MG63 (cell line): ENCODE measurements around the gene TPSG1. TPM values are rescaled to one million over a fixed set of nuclear protein-coding genes. Genes with fewer than 3 reads are reported as not detected.
A peak's percentile ranks its signal among the peaks of the same experiment; 100 is the strongest.

Experiments used
- DNase-seq: peaks from one replicate; pipeline ENCODE4 v3.0.0-alpha.2; 2020
- H3K27me3 ChIP-seq: fragments of 250-450 bp; sonication (Bioruptor Pico); 2 replicates; pipeline ENCODE4 v1.5.1; 2020; ENCODE audit warnings: mild to moderate bottlenecking, moderate library complexity
- H3K36me3 ChIP-seq: fragments of 250-450 bp; sonication (Bioruptor Pico); 2 replicates; pipeline ENCODE4 v1.5.1; 2020; ENCODE audit warnings: mild to moderate bottlenecking, moderate library complexity
- H3K4me3 ChIP-seq: fragments of 250-450 bp; sonication (Bioruptor Pico); 2 replicates; pipeline ENCODE4 v1.5.1; 2020; ENCODE audit warnings: mild to moderate bottlenecking, moderate library complexity
- H3K9me3 ChIP-seq: fragments of 250-450 bp; sonication (Bioruptor Pico); 2 replicates; pipeline ENCODE4 v1.5.1; 2020; ENCODE audit warnings: mild to moderate bottlenecking, moderate library complexity
- total RNA-seq: library from RNA; depleted of rRNA; stranded (reverse); fragments of >200 nt; shearing (Covaris generic); gene quantifications from 2 replicates; pipeline ENCODE4 v1.2.3, GENCODE V29; 2014; ENCODE audit warnings: low replicate concordance

Gene TPSG1
- total RNA-seq, 1 experiment from 2014 or later, result 1.7 TPM

DNA sequence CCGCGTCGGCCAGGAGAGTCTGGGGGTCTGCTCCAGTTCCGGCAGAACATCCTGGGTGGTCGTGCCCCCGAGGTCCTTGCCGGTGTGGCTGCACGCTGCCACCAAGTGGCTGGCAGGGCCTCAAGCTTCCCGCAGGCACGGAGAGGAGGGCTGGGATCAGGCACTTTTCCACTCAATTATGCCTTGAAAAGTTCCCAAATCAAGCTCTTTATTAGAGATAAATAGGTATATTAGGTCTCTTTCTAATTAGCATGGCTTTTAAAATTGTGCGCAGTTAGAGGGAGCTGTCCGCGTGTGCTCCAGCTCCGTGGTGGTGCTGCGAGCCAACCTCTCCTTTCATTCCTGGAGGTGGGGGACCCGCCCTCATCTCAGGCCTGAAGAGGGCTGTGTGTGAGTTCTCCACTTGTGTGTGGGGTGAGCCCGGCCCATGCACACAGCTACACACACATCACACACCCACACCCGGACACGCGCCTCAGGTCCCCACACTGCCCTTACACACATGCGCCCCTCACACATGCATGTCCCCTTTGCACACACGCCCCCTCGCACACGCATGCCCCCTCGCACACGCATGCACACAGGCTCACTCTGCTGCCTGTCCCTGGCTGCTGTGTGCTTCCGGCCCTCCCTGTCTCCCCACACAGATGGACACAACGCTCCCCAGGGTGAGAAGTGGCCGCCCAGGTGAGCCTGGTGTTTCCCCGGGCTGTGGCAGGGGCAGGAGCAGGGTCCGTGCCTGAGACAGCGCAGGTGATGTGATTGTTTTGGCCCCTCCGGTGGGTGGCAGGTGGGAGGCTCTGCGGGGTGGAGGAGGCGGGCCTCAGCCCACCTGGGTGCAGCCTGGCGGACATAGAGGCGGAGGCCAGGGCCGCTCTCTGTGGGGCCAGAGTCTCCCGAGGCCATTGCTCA, 43.4 kb downstream of the TPSG1 start:
- Histone ChIP-seq H3K36me3 (no peaks in the 10 kb centered on the region), H3K4me3 (no peak overlapping the region), H3K27me3 (no peaks in the 10 kb centered on the region), H3K9me3 (no peaks in the 10 kb centered on the region)
- no peak for DNase-seq

DNA sequence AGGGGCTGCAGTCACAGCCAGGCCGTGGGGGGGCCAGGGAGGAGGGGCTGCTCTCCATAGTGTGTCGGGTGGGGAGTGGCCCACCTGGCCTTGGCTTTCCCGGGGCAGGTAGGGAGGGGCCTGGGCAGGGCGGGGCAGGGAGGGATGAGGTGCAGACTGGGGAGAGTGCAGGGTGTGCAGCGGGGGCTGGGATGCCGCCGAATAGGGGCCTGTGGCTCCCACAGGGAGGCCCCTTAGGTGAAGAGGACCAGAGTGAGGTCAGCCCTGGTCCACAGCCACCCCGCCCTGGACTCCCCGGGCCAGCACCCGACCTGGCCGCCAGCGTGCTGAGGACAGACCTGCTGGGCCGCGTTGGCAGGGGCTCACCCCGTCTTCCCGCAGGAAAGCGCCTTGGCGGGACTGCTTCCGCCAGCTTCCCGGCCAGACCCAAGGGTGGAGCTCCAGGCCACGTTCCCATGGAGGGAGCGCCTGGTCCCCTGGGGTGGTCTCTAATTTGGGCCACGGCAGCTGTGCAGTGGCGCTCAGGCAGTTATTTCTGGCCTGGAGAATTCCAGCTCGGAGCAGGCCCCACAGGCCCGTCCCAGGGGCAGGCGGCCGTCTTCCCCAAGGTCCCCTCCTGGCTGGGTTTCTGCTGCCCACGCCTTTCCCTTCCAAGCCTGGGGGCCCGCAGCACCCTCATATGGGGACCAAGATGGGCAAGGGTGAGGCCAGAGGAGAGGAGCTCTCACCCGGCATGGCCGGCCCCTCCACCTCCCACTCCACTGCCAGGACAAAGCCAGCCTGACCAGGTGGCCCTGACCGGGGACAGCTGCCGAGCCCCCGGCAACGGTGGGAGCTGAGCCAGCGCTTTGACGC, 44.3 kb downstream of the TPSG1 start:
- no peak for DNase-seq
- Histone ChIP-seq H3K36me3 (no peaks in the 10 kb centered on the region), H3K27me3 (no peaks in the 10 kb centered on the region), H3K9me3 (no peaks in the 10 kb centered on the region), H3K4me3 (no peak overlapping the region)

DNA sequence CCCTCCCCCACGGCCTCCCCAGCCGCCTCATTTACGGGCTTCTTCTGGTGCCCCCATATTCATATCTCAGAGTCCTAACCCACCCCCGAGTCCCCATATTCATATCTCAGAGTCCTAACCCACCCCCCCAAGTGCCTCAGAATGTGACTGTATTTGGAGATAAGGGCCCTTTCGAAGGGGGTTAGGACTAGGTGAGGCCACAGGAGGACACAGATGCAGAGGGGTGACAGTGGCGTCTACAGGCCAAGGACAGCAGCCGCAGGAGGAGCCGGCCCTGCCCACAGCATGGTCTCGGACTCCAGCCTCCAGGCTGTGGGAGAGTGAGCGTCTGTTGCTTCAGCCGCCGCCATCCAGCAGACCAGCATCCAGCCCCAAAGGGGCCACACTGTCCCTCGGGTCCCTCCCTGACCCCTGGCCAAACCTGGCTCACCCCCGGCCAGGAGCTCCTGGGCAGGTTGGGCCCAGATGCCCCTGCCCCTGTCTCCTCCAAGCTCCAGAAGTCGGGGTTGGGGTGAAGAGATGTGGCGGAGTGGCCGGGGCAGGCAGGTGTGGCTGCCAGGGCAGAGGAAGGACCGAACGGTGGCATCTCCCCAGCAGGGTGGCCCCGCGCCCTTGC, 46.7 kb downstream of the TPSG1 start:
- Histone ChIP-seq H3K4me3 (no peak overlapping the region), H3K36me3 (no peaks in the 10 kb centered on the region)
- DNase-seq, result no peak

DNA sequence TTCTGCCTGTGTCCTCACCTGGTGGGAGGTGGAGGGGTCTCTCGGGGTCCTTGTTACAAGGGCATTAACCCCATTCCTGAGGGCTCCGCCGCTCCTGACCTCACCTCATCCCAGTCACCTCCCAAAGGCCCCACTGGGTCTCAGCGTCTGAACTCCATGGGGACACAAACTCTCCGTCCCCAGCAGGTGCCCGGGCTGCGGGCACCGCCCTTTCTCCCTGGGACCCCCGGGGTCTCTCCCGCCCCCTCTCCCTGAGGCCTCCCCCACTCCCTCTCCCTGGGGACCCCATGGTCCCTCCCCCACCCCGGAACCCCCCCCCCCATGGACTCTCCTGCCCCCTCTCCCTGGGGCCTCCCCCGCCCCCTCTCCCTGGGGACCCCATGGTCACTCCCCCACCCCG, 47.3 kb downstream of the TPSG1 start:
- no peak for DNase-seq
- Histone ChIP-seq H3K36me3 (no peaks in the 10 kb centered on the region), H3K4me3 (no peak overlapping the region), H3K9me3 (no peaks in the 10 kb centered on the region), H3K27me3 (no peaks in the 10 kb centered on the region)

More for the DNA sequence above, 46.7 kb downstream of the TPSG1 start:
- Histone ChIP-seq H3K9me3 (no peaks in the 10 kb centered on the region), H3K27me3 (no peaks in the 10 kb centered on the region)

DNA sequence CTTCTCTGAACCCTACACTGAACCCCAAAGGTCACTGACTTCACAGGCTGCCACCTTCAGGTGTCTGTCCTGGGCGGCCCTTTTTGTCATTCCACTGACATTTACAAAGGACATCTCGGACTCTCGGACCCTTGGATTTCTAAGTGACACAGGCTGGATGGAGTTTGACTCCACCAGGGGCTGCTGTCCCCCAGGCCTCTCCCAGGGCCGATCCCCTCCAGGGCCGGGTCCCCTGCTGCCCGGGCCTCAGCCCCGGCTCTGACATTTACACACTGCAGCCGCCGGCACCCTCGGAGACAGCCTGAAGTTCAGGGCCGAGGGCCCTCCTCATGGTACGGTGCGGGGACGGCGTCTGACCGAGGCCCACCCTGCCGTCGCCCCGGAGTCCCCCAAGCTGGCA, 48.0 kb downstream of the TPSG1 start:
- H3K27me3 ChIP-seq, result no peaks in the 10 kb centered on the region
- H3K9me3 ChIP-seq, result no peaks in the 10 kb centered on the region
- H3K4me3 ChIP-seq, result no peak overlapping the region
- DNase-seq, result no peak
- no peaks in the 10 kb centered on the region for H3K36me3 ChIP-seq

DNA sequence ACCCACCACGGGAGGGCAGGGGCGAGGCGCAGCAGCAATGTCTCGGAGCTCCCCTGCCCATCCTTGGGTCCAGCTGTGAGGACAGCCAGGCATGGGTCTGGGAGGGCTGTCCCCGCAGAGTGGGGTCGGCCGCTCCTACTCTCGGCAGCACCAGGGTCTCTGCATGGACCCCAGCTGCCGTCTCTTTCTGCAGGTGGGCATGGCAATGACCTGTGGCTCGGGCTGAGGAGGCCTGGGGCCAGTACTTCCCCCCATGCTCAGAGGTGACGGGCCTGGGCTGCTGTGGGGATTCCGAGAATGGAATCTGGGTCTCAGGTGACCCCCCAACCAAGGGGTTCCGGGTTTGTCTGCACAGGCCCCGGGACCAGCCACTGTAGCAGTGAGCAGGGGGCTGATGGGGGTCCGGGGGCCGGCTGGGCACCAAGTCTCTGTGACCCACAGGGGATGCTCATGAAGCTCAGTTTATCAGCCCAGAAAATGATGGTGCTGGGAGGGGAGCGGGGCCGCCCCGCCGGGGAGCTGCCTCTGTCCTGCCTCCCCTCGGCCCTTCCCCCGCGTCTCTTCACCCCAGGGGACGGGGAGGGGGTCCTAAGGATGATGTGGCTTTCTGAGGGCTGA, 48.7 kb downstream of the TPSG1 start:
- Histone ChIP-seq H3K27me3 (no peaks in the 10 kb centered on the region), H3K36me3 (no peaks in the 10 kb centered on the region), H3K4me3 (no peak overlapping the region), H3K9me3 (no peaks in the 10 kb centered on the region)
- DNase-seq, result no peak

DNA sequence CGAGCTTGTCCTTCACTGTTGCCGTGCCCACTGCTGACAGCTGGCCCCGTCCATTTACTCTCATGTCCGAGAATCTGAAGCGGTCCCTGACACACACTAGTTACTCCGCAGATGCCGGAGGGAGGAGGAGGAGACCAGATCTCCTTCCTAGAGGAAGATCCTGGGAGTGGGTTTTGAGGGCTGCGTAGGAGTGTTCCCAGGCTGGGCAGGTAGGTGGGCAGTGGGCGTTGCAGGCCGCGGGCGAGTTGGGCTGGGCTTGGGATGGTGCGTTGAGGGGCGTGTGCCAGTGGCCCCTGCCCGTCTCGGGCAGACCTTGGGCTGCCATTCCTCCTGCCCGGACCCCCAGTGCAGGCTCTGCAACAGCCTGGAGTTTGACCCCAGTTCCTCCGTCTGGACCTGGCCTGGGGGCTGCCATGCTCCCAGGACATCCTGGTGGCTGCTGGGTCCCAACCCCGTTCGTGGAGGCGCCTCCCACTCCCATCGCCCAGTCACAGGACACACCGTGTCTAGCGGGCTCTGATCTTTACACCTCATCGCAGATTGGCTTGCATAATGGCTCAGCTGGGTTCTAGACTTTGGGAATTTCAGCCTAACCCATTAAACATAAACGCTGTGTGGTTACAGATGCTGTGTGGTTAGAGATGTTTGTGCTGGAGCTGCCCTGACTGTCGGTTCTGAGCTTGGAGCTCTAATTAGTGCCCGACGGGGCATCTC, 49.3 kb downstream of the TPSG1 start:
- Histone ChIP-seq H3K4me3 (no peak overlapping the region), H3K36me3 (no peaks in the 10 kb centered on the region), H3K27me3 (no peaks in the 10 kb centered on the region), H3K9me3 (no peaks in the 10 kb centered on the region)
- no peak for DNase-seq

DNA sequence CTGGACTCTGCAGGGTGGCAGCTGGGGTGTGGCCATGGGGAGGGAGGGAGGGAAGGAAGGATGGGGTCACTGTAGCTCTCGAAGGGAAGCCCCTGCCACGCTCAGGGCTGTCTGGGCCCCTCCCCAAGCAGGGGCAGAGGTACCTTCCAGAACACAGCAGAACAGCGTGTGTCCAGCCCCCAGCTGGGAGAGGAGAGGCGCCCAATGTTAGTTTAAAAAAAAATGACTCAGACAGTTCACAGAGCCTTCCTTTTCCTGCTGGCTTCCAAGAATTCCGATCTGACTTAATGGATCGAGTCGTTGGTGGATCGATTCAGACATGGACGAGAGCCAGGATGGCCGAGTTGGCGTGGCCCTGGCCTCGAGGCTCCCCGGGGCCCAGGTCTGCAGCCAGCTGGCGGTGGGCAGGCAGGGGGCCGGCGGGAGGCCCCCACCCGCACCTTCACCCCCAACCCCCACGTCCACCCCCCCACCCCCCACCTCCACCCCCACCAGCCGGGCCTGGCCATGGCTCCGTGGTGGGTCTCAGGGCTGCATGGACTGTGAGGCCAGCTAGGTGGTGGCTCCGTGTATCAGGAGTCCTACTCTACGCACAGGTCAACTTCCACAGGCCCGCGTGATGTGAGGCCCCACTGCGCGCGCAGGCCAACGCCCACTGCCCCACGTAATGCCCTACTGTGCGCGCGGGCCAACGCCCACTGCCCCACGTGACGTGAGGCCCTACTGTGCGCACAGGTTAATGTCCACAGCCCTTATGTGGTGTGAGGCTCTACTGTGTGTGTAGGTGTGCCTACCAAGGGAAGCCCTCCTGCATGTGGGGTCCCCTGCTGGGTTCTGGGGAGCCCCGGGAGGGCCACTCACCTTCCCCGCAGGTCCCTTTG, 50.4 kb downstream of the TPSG1 start:
- Histone ChIP-seq H3K9me3 (no peaks in the 10 kb centered on the region), H3K36me3 (no peaks in the 10 kb centered on the region), H3K27me3 (no peaks in the 10 kb centered on the region), H3K4me3 (no peak overlapping the region)
- peak; percentile 54 for DNase-seq

DNA sequence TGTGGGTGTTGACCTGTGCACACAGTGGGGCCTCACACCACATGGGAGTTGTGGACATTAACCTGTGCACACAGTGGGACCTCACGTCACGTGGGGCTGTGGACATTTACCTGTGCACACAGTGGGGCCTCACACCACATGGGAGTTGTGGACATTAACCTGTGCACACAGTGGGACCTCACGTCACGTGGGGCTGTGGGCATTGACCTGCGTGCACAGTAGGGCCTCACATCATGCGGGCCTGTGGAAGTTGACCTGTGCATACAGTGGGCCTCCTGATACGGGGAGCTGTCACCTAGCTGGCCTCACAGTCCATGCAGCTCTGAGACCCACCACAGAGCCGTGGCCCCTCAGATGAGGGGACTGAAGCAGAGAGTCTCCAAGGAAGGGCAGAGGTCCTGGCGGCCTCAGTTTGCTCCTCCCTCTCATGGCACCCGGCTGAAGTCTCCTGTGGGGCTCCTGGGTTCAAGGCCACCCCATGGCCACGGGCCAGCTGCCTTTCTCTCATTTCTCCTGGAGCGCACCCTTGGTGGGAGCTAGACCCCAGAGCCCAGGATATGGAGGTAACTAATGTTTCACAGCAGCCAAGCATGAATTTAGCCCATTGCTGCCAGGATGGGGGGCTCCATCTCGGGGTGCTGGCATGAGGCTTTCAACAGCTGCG, 51.1 kb downstream of the TPSG1 start:
- no peak for DNase-seq
- Histone ChIP-seq H3K36me3 (no peaks in the 10 kb centered on the region), H3K27me3 (no peaks in the 10 kb centered on the region)

DNA sequence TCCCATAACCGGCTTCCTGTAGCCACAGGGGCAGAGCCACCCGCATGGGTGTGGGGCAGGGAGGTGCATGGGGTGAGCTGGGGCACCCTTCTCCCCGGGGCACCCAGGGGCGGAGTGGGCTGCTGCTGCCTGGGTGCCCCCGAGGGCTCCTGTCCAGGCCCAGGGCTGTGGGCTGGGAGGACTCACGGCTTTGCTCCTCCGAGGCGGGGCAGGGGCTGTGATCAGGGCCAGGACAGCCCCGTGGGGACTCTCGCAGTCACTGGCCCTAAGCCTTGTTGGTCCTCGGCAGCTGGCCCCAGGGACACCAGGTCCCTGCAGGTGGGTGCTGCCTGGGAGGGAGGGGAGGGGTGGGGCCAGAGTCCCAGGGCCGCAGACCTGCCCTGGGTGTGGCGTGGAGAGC, 52.4 kb downstream of the TPSG1 start:
- no peak for DNase-seq
- Histone ChIP-seq H3K36me3 (no peaks in the 10 kb centered on the region), H3K27me3 (no peaks in the 10 kb centered on the region), H3K9me3 (no peaks in the 10 kb centered on the region), H3K4me3 (no peak overlapping the region)

More for the DNA sequence above, 51.1 kb downstream of the TPSG1 start:
- H3K9me3 ChIP-seq, result no peaks in the 10 kb centered on the region
- H3K4me3 ChIP-seq, result no peak overlapping the region

DNA sequence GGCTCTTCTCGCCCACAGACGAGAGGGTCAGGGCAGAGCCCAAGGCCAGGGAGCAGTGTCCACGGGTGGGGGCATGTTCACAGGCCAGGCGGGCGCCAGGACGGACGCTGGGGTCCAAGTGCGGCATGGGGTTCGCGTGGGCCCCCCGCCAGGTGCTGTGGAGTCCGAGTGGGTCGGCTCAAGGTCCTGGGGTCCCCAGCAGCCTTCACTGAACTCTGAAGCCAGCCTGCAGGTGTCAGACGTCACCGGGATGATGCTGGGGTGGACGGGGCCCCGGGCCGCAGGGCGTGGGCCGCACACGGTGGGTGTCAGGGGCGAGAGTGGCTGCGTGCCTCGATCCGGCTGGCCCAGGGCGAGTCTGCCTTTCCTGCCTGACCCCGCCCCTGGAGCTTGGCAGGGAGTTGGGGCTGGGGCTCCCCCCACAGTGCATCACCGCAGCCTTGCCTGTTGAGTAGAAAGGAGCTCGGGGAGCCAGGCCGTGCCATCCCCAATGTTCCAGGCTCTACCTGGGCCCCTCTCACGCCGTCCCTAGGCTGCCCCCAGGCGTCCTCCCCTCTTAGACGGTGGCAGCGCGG, 53.1 kb downstream of the TPSG1 start:
- no peak overlapping the region for H3K4me3 ChIP-seq
- no peak for DNase-seq
- no peaks in the 10 kb centered on the region for H3K9me3 ChIP-seq
- H3K36me3 ChIP-seq, result no peaks in the 10 kb centered on the region
- H3K27me3 ChIP-seq, result no peaks in the 10 kb centered on the region
